Measurements from ENCODE around the gene KCNJ6. TPM values are rescaled to one million over a fixed set of nuclear protein-coding genes. Genes with fewer than 3 reads are reported as not detected.

KCNJ6 gene
- total RNA-seq, 1 donor from 2014 or later = not detected

DNA sequence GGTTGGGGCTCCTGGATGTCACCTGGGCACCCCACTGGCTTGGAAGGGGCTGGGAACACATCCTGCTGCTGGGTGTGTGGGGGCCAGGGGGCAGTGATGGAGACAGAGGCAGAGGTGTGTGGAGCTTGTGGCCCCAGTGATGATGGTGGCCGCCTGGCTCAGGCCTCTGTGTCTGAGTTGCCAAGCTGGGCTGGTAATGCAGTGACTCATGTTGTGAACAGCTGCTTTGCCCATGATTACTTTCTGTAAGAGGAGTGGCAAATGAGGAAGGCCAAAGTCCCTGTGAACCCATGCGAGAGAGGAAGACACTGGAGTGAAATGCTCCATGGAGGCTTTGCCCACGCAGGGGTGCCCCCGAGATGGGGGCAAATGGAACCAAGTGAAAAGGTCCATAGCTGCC lies 86.8 kb downstream of the KCNJ6 start:
- Histone ChIP-seq H3K79me2 (ENCODE audit: low read depth) (no peaks in the 10 kb centered on the region), H3K4me3 (no peak overlapping the region), H3F3A (ENCODE audit: low read depth) (no peaks in the 10 kb centered on the region), H3K27ac (no peak overlapping the region), H3K9me3 (ENCODE audit: low read depth) (no peaks in the 10 kb centered on the region), H4K20me1 (ENCODE audit: low read depth) (no peaks in the 10 kb centered on the region), H3K27me3 (no peaks in the 10 kb centered on the region), H3K4me2 (no peak overlapping the region), H3K36me3 (no peaks in the 10 kb centered on the region), H2AFZ (replicated peaks) (no peak overlapping the region), H3K4me1 (peaks cover 5% of the 10 kb centered on the region), H3K9ac (no peak overlapping the region)
- H3K9me3 Mint-ChIP-seq = peaks cover 9% of the 10 kb centered on the region
- no peak overlapping the region for H3K4me3 Mint-ChIP-seq
- no peaks in the 10 kb centered on the region for H3K27me3 Mint-ChIP-seq (ENCODE audit: insufficient read depth, low read depth)
- H3K36me3 Mint-ChIP-seq = peaks cover 2% of the 10 kb centered on the region
- no peak for TF ChIP-seq EZH2phosphoT487 (IDR thresholded peaks at IDR 0.05)
- TF ChIP-seq CTCF (IDR thresholded peaks at IDR 0.05) = no peak
- no peak for TF ChIP-seq EZH2 (IDR thresholded peaks at IDR 0.05)
- peaks cover 10% of the 10 kb centered on the region for H3K4me1 Mint-ChIP-seq
- DNase-seq (ENCODE audit: low spot score) = no peak
- no peak overlapping the region for H3K27ac Mint-ChIP-seq

DNA sequence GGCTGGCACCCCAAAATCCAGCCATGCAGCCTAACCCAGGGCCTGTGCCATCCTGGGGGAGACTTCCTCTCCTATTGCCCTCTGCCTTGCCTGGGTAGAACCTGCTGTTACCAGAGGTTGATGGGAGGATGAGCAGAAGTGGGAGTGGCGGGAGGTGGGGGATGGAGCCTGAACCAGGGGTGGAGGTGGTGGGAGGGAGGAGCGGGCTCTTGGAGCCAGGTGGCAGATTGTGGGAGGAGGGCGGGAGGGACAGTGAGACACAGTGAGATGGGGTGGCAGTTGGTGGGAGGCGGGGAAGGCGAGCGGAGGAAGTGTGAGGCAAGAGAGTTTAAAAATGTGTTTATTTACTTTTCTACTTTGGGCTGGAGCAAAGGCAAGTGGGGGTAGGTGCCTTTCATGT lies 87.3 kb downstream of the KCNJ6 start:
- Histone ChIP-seq H3K27me3 (no peaks in the 10 kb centered on the region), H3F3A (ENCODE audit: low read depth) (no peaks in the 10 kb centered on the region), H3K9ac (no peak overlapping the region), H2AFZ (replicated peaks) (peak overlapping the region; percentile 50), H3K4me2 (no peak overlapping the region), H3K9me3 (ENCODE audit: low read depth) (no peaks in the 10 kb centered on the region), H3K4me3 (no peak overlapping the region), H3K36me3 (no peaks in the 10 kb centered on the region), H3K4me1 (peaks cover 5% of the 10 kb centered on the region), H3K27ac (no peak overlapping the region), H4K20me1 (ENCODE audit: low read depth) (no peaks in the 10 kb centered on the region), H3K79me2 (ENCODE audit: low read depth) (no peaks in the 10 kb centered on the region)
- DNase-seq (ENCODE audit: low spot score) = no peak
- Mint-ChIP-seq H3K27ac (no peak overlapping the region), H3K27me3 (ENCODE audit: insufficient read depth, low read depth) (no peaks in the 10 kb centered on the region), H3K4me1 (peaks cover 10% of the 10 kb centered on the region), H3K4me3 (no peak overlapping the region), H3K36me3 (peaks cover 2% of the 10 kb centered on the region), H3K9me3 (peaks cover 12% of the 10 kb centered on the region)
- no peak for TF ChIP-seq EZH2 (IDR thresholded peaks at IDR 0.05)
- no peak for TF ChIP-seq EZH2phosphoT487 (IDR thresholded peaks at IDR 0.05)
- no peak for TF ChIP-seq CTCF (IDR thresholded peaks at IDR 0.05)

DNA sequence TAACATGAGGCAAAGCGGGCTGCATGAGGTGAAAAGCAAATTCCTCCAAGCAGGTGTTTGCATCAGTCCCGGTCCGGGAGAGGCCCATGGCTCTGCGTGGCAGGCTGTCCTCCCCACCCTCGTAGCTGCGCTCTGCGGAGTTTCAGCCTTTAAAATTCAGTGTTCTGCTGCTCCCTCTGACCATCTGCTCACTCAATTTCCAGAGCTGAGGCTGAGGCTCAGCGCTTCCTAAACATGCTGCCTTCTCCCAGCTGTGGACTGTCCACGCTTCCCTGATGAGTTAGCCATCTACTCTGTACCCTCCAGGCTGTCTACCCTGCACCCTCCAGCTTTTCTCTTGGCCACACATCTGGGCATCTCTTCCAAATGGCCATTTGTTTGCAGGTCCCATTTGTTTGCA lies 87.7 kb downstream of the KCNJ6 start:
- Histone ChIP-seq H3K9ac (no peak overlapping the region), H4K20me1 (ENCODE audit: low read depth) (no peaks in the 10 kb centered on the region), H3K4me1 (peaks cover 5% of the 10 kb centered on the region), H3K9me3 (ENCODE audit: low read depth) (no peaks in the 10 kb centered on the region), H3K79me2 (ENCODE audit: low read depth) (no peaks in the 10 kb centered on the region), H2AFZ (replicated peaks) (peak overlapping the region; percentile 50), H3K27me3 (no peaks in the 10 kb centered on the region), H3F3A (ENCODE audit: low read depth) (no peaks in the 10 kb centered on the region), H3K27ac (no peak overlapping the region), H3K4me3 (no peak overlapping the region), H3K4me2 (no peak overlapping the region), H3K36me3 (no peaks in the 10 kb centered on the region)
- Mint-ChIP-seq H3K27ac (peak overlapping the region; percentile 57), H3K4me3 (no peak overlapping the region), H3K4me1 (peaks cover 10% of the 10 kb centered on the region), H3K9me3 (peaks cover 13% of the 10 kb centered on the region), H3K27me3 (ENCODE audit: insufficient read depth, low read depth) (no peaks in the 10 kb centered on the region), H3K36me3 (peaks cover 2% of the 10 kb centered on the region)
- TF ChIP-seq CTCF (IDR thresholded peaks at IDR 0.05) = no peak
- no peak for DNase-seq (ENCODE audit: low spot score)

DNA sequence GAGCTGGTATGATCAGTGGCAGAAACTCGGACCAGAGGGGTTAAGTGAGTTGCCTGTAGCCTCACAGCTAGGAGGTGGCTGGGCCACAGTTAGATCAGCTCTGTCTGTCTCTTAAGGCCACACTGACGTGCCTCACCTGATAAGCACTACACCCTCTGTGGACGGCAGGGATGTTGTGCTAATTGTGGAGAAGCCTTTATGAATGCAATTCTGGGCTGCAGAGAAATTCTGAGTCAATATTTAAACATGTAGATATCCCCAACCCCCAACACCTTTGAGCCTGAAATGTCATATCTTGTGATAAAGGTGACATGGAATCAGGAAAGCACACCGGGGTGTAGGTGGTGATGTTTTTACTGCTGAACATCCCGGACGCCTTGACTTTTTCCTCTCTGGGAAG lies 88.3 kb downstream of the KCNJ6 start:
- TF ChIP-seq EZH2 (IDR thresholded peaks at IDR 0.05) = no peak
- TF ChIP-seq EZH2phosphoT487 (IDR thresholded peaks at IDR 0.05) = no peak
- no peak for TF ChIP-seq CTCF (IDR thresholded peaks at IDR 0.05)
- DNase-seq (ENCODE audit: low spot score) = no peak
- Histone ChIP-seq H3K9ac (no peak overlapping the region), H3K4me1 (peaks cover 5% of the 10 kb centered on the region), H2AFZ (replicated peaks) (peak overlapping the region; percentile 50), H3K27ac (no peak overlapping the region), H3K79me2 (ENCODE audit: low read depth) (no peaks in the 10 kb centered on the region), H4K20me1 (ENCODE audit: low read depth) (no peaks in the 10 kb centered on the region), H3K27me3 (no peaks in the 10 kb centered on the region), H3K4me3 (no peak overlapping the region), H3K36me3 (no peaks in the 10 kb centered on the region), H3K9me3 (ENCODE audit: low read depth) (no peaks in the 10 kb centered on the region), H3F3A (ENCODE audit: low read depth) (no peaks in the 10 kb centered on the region), H3K4me2 (no peak overlapping the region)
- H3K4me3 Mint-ChIP-seq = no peak overlapping the region
- H3K27me3 Mint-ChIP-seq (ENCODE audit: insufficient read depth, low read depth) = no peaks in the 10 kb centered on the region
- H3K9me3 Mint-ChIP-seq = peaks cover 15% of the 10 kb centered on the region
- no peak overlapping the region for H3K27ac Mint-ChIP-seq
- H3K36me3 Mint-ChIP-seq = peaks cover 2% of the 10 kb centered on the region
- peaks cover 17% of the 10 kb centered on the region for H3K4me1 Mint-ChIP-seq
